ENCODE data around the gene KLF6. TPM values are rescaled to one million over a fixed set of nuclear protein-coding genes. Genes with fewer than 3 reads are reported as not detected.

Gene KLF6
- total RNA-seq, result 100 to 1,000 TPM; 144 to 151 TPM

- ChIA-PET POLR2A (interaction anchor here (0.6 to 7.2 kb wide), 41 partner anchors 9 to 871 kb away, joined by 3 to 405 read pairs (median 8); partner anchors contain the start of gene PITRM1), CTCF (interaction anchor here (1.0 to 1.6 kb wide), 6 partner anchors 23 to 161 kb away, joined by 3 to 4 read pairs (median 3); no protein-coding TSS in a partner anchor)
- H3K9me3 Mint-ChIP-seq, result peaks cover 5% of the 10 kb centered on the region
- DNase-seq, result no peak
- peak within 1 kb of the TSS; percentile 96 for H3K4me3 Mint-ChIP-seq
- intact Hi-C loops (cut with micrococcal nuclease), result loop anchor here (1.0 to 5.0 kb wide), 6 partner anchors 20 to 222 kb away; no protein-coding TSS in a partner anchor
- H3K36me3 Mint-ChIP-seq, result peaks cover 53% of the 10 kb centered on the region
- peaks cover 2% of the 10 kb centered on the region for H3K27me3 Mint-ChIP-seq
- peak within 1 kb of the TSS; percentile 98 for H3K27ac Mint-ChIP-seq
- peaks cover 32% of the 10 kb centered on the region for H3K4me1 Mint-ChIP-seq (ENCODE audit: low read depth)
Observed at GRCh38 chr10:3784510-3785250, at the start of gene KLF6. Gene KLF6 (minus strand): TSS chr10:3785209. CDS start chr10:3785014, 195 bp downstream.

GRCh38 chr10:3834404-3834803, 49.4 kb upstream of the KLF6 start:
- DNase-seq, result no peak
- Mint-ChIP-seq H3K27me3 (no peaks in the 10 kb centered on the region), H3K27ac (no peak overlapping the region), H3K4me3 (no peak overlapping the region), H3K4me1 (ENCODE audit: low read depth) (peaks cover 77% of the 10 kb centered on the region), H3K36me3 (no peaks in the 10 kb centered on the region), H3K9me3 (no peaks in the 10 kb centered on the region)
- intact Hi-C loops (cut with micrococcal nuclease), result no loop called here
- POLR2A ChIA-PET, result interaction anchor here (1.3 to 2.3 kb wide), 2 partner anchors 14 to 50 kb away, joined by 3 to 6 read pairs; partner anchors contain the start of gene KLF6
- CTCF ChIA-PET, result no interaction called here

- no peak for DNase-seq
Observed at GRCh38 chr10:3833046-3833445, 48.0 kb upstream of the KLF6 start.

GRCh38 chr10:3832022-3832786, 47.2 kb upstream of the KLF6 start:
- ChIA-PET CTCF (interaction anchor here (0.6 to 1.4 kb wide), 2 partner anchors 19 kb away, joined by 3 to 4 read pairs; no protein-coding TSS in a partner anchor), POLR2A (interaction anchor here (0.9 to 1.4 kb wide), 2 partner anchors 47 to 55 kb away, joined by 5 to 6 read pairs; partner anchors contain the start of gene KLF6)
- H3K36me3 Mint-ChIP-seq, result no peaks in the 10 kb centered on the region
- peak overlapping the region; percentile 70 for H3K27ac Mint-ChIP-seq
- no peaks in the 10 kb centered on the region for H3K27me3 Mint-ChIP-seq
- intact Hi-C loops (cut with micrococcal nuclease), result no loop called here
- peaks cover 81% of the 10 kb centered on the region for H3K4me1 Mint-ChIP-seq (ENCODE audit: low read depth)
- no peaks in the 10 kb centered on the region for H3K9me3 Mint-ChIP-seq
- DNase-seq, result no peak
- no peak overlapping the region for H3K4me3 Mint-ChIP-seq

More at GRCh38 chr10:3833046-3833445, 48.0 kb upstream of the KLF6 start:
- POLR2A ChIA-PET, result interaction anchor here (0.5 to 2.3 kb wide), 3 partner anchors 48 to 181 kb away, joined by 3 to 6 read pairs (median 4); partner anchors contain the start of gene KLF6
- Mint-ChIP-seq H3K4me3 (no peak overlapping the region), H3K27me3 (no peaks in the 10 kb centered on the region), H3K36me3 (no peaks in the 10 kb centered on the region), H3K9me3 (no peaks in the 10 kb centered on the region), H3K27ac (peak overlapping the region; percentile 70), H3K4me1 (ENCODE audit: low read depth) (peaks cover 79% of the 10 kb centered on the region)
- intact Hi-C loops (cut with micrococcal nuclease), result no loop called here
- CTCF ChIA-PET, result no interaction called here

- intact Hi-C loops (cut with micrococcal nuclease), result no loop called here
- DNase-seq, result no peak
- Mint-ChIP-seq H3K36me3 (no peaks in the 10 kb centered on the region), H3K9me3 (no peaks in the 10 kb centered on the region), H3K27me3 (no peaks in the 10 kb centered on the region), H3K4me3 (no peak overlapping the region), H3K4me1 (ENCODE audit: low read depth) (peaks cover 80% of the 10 kb centered on the region), H3K27ac (peak overlapping the region; percentile 58)
- CTCF ChIA-PET, result interaction anchor here (0.6 to 1.4 kb wide), 2 partner anchors 19 to 208 kb away, joined by 3 read pairs; no protein-coding TSS in a partner anchor
- POLR2A ChIA-PET, result interaction anchor here (0.9 to 1.4 kb wide), 3 partner anchors 46 to 95 kb away, joined by 3 to 6 read pairs (median 5); partner anchors contain the start of gene KLF6
Observed at GRCh38 chr10:3831608-3832007, 46.6 kb upstream of the KLF6 start.

- Mint-ChIP-seq H3K36me3 (no peaks in the 10 kb centered on the region), H3K27me3 (no peaks in the 10 kb centered on the region), H3K27ac (peak overlapping the region; percentile 33), H3K4me3 (no peak overlapping the region), H3K4me1 (ENCODE audit: low read depth) (peaks cover 73% of the 10 kb centered on the region), H3K9me3 (no peaks in the 10 kb centered on the region)
- CTCF ChIA-PET, result interaction anchor here (0.6 to 1.4 kb wide), 2 partner anchors 18 to 208 kb away, joined by 3 read pairs; no protein-coding TSS in a partner anchor
- POLR2A ChIA-PET, result interaction anchor here (1.0 to 4.1 kb wide), 3 partner anchors 20 to 96 kb away, joined by 3 to 50 read pairs (median 5); no protein-coding TSS in a partner anchor
- intact Hi-C loops (cut with micrococcal nuclease), result no loop called here
- DNase-seq, result no peak
Observed at GRCh38 chr10:3830946-3831345, 45.9 kb upstream of the KLF6 start.

GRCh38 chr10:3829156-3830050, 44.4 kb upstream of the KLF6 start:
- H3K27me3 Mint-ChIP-seq, result no peaks in the 10 kb centered on the region
- intact Hi-C loops (cut with micrococcal nuclease), result loop anchor here (1.0 to 2.0 kb wide), 3 partner anchors 23 to 69 kb away; no protein-coding TSS in a partner anchor
- H3K9me3 Mint-ChIP-seq, result no peaks in the 10 kb centered on the region
- ChIA-PET POLR2A (interaction anchor here (0.6 to 4.1 kb wide), 14 partner anchors 9 to 88 kb away, joined by 3 to 50 read pairs (median 4); partner anchors contain the start of gene KLF6), CTCF (interaction anchor here (0.9 to 2.0 kb wide), 4 partner anchors 18 to 827 kb away, joined by 3 to 7 read pairs (median 4); no protein-coding TSS in a partner anchor)
- H3K36me3 Mint-ChIP-seq, result no peaks in the 10 kb centered on the region
- DNase-seq, result no peak
- H3K4me1 Mint-ChIP-seq (ENCODE audit: low read depth), result peaks cover 67% of the 10 kb centered on the region
- H3K27ac Mint-ChIP-seq, result peak overlapping the region; percentile 97
- H3K4me3 Mint-ChIP-seq, result peak overlapping the region; percentile 56

GRCh38 chr10:3828404-3829155, 43.6 kb upstream of the KLF6 start:
- Mint-ChIP-seq H3K36me3 (no peaks in the 10 kb centered on the region), H3K4me1 (ENCODE audit: low read depth) (peaks cover 63% of the 10 kb centered on the region), H3K27me3 (no peaks in the 10 kb centered on the region), H3K27ac (peak overlapping the region; percentile 97), H3K4me3 (peak overlapping the region; percentile 56), H3K9me3 (no peaks in the 10 kb centered on the region)
- peak; percentile 70 for DNase-seq
- CTCF ChIA-PET, result interaction anchor here (0.9 to 2.0 kb wide), 5 partner anchors 17 to 828 kb away, joined by 3 to 7 read pairs (median 4); no protein-coding TSS in a partner anchor
- intact Hi-C loops (cut with micrococcal nuclease), result loop anchor here (1.0 to 2.0 kb wide), 6 partner anchors 17 to 68 kb away; no protein-coding TSS in a partner anchor
- POLR2A ChIA-PET, result interaction anchor here (0.6 to 4.1 kb wide), 14 partner anchors 9 to 87 kb away, joined by 3 to 50 read pairs (median 4); partner anchors contain the start of gene KLF6

- no peaks in the 10 kb centered on the region for H3K9me3 Mint-ChIP-seq
- POLR2A ChIA-PET, result interaction anchor here (0.7 to 4.1 kb wide), 8 partner anchors 12 to 60 kb away, joined by 3 to 50 read pairs (median 11); partner anchors contain the start of gene KLF6
- peaks cover 59% of the 10 kb centered on the region for H3K4me1 Mint-ChIP-seq (ENCODE audit: low read depth)
- CTCF ChIA-PET, result interaction anchor here (1.0 to 1.7 kb wide), 2 partner anchors 14 to 16 kb away, joined by 4 read pairs; no protein-coding TSS in a partner anchor
- peak overlapping the region; percentile 56 for H3K4me3 Mint-ChIP-seq
- H3K36me3 Mint-ChIP-seq, result no peaks in the 10 kb centered on the region
- no peak for DNase-seq
- peak overlapping the region; percentile 97 for H3K27ac Mint-ChIP-seq
- intact Hi-C loops (cut with micrococcal nuclease), result loop anchor here (1.0 to 2.0 kb wide), 5 partner anchors 17 to 67 kb away; no protein-coding TSS in a partner anchor
- no peaks in the 10 kb centered on the region for H3K27me3 Mint-ChIP-seq
Observed at GRCh38 chr10:3827768-3828403, 42.9 kb upstream of the KLF6 start.
